ENCODE data around the gene PSD2. TPM values are rescaled to one million over a fixed set of nuclear protein-coding genes. Genes with fewer than 3 reads are reported as not detected.

The PSD2 gene
- total RNA-seq, 4 donors from 2014 or later = 0.30 to 0.76 TPM; not detected in 2

DNA sequence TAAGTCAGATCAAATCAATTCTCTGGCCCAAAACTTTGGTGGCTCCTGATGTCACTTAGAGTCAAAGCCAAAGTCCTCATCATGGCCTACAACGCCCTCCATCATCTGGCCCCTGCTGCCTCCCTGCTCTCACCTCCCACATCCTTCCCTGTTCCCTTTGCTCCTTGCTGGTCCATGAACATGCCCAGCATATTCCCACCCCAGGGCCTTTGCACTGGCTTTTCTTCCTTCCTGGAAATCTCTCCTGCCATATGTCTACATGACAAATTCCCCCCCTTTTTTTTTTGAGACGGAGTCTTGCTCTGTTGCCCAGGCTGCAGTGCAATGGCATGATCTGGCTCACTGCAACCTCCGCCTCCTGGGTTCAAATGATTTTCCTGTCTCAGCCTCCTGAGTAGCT lies 11.1 kb upstream of the PSD2 start:
- H3K27me3 ChIP-seq = no peaks in the 10 kb centered on the region
- no peak for DNase-seq
- intact Hi-C loops (cut with DNase I; ENCODE audit: low total_unique reads) = loop anchor here (10.0 kb wide), 1 partner anchor 370 kb away; no protein-coding TSS in a partner anchor
- H3K36me3 ChIP-seq = no peaks in the 10 kb centered on the region
- TF ChIP-seq POLR2A (IDR thresholded peaks at IDR 0.05) = no peak
- TF ChIP-seq, protein P1, sequence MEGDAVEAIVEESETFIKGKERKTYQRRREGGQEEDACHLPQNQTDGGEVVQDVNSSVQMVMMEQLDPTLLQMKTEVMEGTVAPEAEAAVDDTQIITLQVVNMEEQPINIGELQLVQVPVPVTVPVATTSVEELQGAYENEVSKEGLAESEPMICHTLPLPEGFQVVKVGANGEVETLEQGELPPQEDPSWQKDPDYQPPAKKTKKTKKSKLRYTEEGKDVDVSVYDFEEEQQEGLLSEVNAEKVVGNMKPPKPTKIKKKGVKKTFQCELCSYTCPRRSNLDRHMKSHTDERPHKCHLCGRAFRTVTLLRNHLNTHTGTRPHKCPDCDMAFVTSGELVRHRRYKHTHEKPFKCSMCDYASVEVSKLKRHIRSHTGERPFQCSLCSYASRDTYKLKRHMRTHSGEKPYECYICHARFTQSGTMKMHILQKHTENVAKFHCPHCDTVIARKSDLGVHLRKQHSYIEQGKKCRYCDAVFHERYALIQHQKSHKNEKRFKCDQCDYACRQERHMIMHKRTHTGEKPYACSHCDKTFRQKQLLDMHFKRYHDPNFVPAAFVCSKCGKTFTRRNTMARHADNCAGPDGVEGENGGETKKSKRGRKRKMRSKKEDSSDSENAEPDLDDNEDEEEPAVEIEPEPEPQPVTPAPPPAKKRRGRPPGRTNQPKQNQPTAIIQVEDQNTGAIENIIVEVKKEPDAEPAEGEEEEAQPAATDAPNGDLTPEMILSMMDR (IDR thresholded peaks at IDR 0.05) = no peak
- no peaks in the 10 kb centered on the region for H3K4me1 ChIP-seq
- H3K27ac ChIP-seq = no peak overlapping the region
- H3K4me3 ChIP-seq = no peak overlapping the region
- H3K9me3 ChIP-seq = no peaks in the 10 kb centered on the region

- H3K36me3 ChIP-seq = no peaks in the 10 kb centered on the region
- no peak for DNase-seq
- no peaks in the 10 kb centered on the region for H3K4me1 ChIP-seq
- intact Hi-C loops (cut with DNase I; ENCODE audit: low total_unique reads) = loop anchor here (5.0 to 10.0 kb wide), 2 partner anchors 75 to 368 kb away; no protein-coding TSS in a partner anchor
- H3K27ac ChIP-seq = no peak overlapping the region
- peak overlapping the region in 1 of 2 donors; percentile 51 for H3K4me3 ChIP-seq
- no peaks in the 10 kb centered on the region for H3K27me3 ChIP-seq
- no peaks in the 10 kb centered on the region for H3K9me3 ChIP-seq
- TF ChIP-seq, protein P1 (IDR thresholded peaks at IDR 0.05) = no peak
- no peak for TF ChIP-seq POLR2A (IDR thresholded peaks at IDR 0.05)
Measured at GRCh38 chr5:139787257-139787567, 8.4 kb upstream of the PSD2 start.

DNA sequence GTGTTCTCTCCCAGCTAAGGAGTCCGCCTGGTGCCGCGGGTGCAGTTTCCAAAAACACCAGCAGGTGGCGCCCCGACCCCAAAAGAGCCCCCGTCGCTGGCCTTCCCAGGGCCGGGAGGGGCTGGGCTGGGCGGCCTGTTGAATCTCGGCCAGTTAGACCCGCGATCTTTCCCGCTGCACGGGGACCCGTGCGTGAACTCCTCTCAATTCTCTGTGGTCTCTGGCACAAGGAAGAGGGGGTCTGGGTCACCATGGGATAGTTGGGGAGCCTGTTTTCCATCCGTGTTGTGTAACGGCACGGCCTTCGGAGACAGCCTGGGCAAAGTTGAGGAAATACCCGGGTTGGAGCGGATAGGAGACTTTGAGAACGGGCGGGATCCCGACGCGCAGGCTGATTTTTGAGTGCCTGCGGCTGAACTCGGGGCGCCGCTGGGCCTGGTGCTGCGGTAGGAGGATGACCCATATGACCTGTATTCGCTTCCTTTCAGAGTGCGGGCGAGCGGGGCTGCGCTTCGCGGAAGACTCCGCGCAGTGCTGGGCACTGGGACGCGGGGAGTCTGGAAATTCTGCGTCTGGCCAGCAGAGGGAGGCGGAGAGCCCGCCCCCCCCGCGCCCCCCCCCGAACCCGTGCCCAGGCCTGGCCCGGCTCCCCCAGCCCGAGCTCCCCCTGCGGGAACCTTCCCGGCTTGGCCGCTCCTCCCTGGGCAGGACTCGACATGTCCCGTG lies 7.9 kb upstream of the PSD2 start:
- no peaks in the 10 kb centered on the region for H3K27me3 ChIP-seq
- H3K9me3 ChIP-seq = no peaks in the 10 kb centered on the region
- TF ChIP-seq, protein P1 (IDR thresholded peaks at IDR 0.05) = peak; percentile 85 to 98 (median 98)
- no peak for TF ChIP-seq POLR2A (IDR thresholded peaks at IDR 0.05)
- no peaks in the 10 kb centered on the region for H3K4me1 ChIP-seq
- intact Hi-C loops (cut with DNase I; ENCODE audit: low total_unique reads) = loop anchor here (5.0 to 10.0 kb wide), 2 partner anchors 75 to 367 kb away; no protein-coding TSS in a partner anchor
- H3K36me3 ChIP-seq = no peaks in the 10 kb centered on the region
- H3K27ac ChIP-seq = peak overlapping the region; percentile 40 to 58
- DNase-seq = peak; percentile 84 to 91
- H3K4me3 ChIP-seq = peak overlapping the region; percentile 35 to 51

DNA sequence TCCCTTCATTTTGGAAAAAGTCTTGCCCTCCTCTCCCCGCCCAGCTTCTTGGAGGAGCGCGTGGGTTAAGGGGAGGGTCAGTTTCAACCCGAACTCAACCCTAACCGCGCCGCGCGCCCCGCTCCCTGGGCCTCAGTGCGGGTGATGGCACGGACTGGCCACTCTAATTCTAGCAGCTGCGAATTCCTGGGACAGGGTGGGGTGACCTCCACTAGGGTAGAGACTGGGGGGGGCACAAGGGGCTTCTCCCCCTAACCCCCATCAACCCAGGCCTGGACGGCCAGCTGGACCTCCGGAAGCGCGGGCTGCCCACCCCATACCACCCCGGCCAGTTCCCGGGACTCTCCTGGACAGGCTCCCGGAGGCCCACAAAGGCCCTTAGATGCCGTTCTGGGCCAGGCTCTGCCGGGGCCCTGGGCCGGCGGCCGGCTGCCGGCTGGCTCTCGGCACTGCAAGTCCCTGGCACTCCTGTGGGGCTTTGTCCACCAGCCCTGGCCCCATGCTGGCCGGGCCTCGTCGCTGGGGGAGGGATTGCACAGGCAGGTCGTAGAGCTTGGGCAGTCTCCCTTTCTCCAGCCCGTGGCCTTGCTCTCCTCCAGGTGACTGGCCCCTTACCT lies 7.2 kb upstream of the PSD2 start:
- Histone ChIP-seq H3K27ac (peak overlapping the region; percentile 40 to 58), H3K4me1 (no peaks in the 10 kb centered on the region), H3K27me3 (no peaks in the 10 kb centered on the region), H3K36me3 (no peaks in the 10 kb centered on the region), H3K9me3 (no peaks in the 10 kb centered on the region), H3K4me3 (peak overlapping the region; percentile 35 to 51)
- DNase-seq = peak in 1 of 2 donors; percentile 54
- TF ChIP-seq, protein P1 (IDR thresholded peaks at IDR 0.05) = no peak
- TF ChIP-seq POLR2A (IDR thresholded peaks at IDR 0.05) = no peak
- intact Hi-C loops (cut with DNase I; ENCODE audit: low total_unique reads) = loop anchor here (5.0 to 10.0 kb wide), 2 partner anchors 74 to 366 kb away; no protein-coding TSS in a partner anchor
